Measurements from ENCODE around the gene SLC24A4.

The SLC24A4 gene

GRCh38 chr14:92473261-92473968 lies 150.4 kb downstream of the SLC24A4 start:
- DNase-seq (ENCODE audit: low read depth): peak; percentile 87
- Histone ChIP-seq H3K36me3 (ENCODE audit: control insufficient read depth, insufficient read depth, low read length, severe bottlenecking) (no peaks in the 10 kb centered on the region), H3K9ac (ENCODE audit: low read length) (peak overlapping the region; percentile 35), H3K4me1 (ENCODE audit: control insufficient read depth, insufficient read depth, low read length) (peaks cover 40% of the 10 kb centered on the region), H3K4me3 (ENCODE audit: low read length) (peak overlapping the region; percentile 35), H3K9me3 (ENCODE audit: control insufficient read depth, low read length) (no peaks in the 10 kb centered on the region), H3K27me3 (replicated peaks; ENCODE audit: control insufficient read depth, insufficient read depth, low read length) (no peaks in the 10 kb centered on the region)

- Histone ChIP-seq H3K9ac (ENCODE audit: low read length) (peak overlapping the region; percentile 35), H3K4me1 (ENCODE audit: control insufficient read depth, insufficient read depth, low read length) (peaks cover 40% of the 10 kb centered on the region), H3K4me3 (ENCODE audit: low read length) (peak overlapping the region; percentile 35), H3K9me3 (ENCODE audit: control insufficient read depth, low read length) (no peaks in the 10 kb centered on the region), H3K36me3 (ENCODE audit: control insufficient read depth, insufficient read depth, low read length, severe bottlenecking) (no peaks in the 10 kb centered on the region), H3K27me3 (replicated peaks; ENCODE audit: control insufficient read depth, insufficient read depth, low read length) (no peaks in the 10 kb centered on the region)
- no peak for DNase-seq (ENCODE audit: low read depth)
Observed at GRCh38 chr14:92473969-92474535, 151.1 kb downstream of the SLC24A4 start.

GRCh38 chr14:92475037-92475436 lies 152.1 kb downstream of the SLC24A4 start:
- no peak overlapping the region for H3K9ac ChIP-seq (ENCODE audit: low read length)
- H3K36me3 ChIP-seq (ENCODE audit: control insufficient read depth, insufficient read depth, low read length, severe bottlenecking): no peaks in the 10 kb centered on the region
- no peaks in the 10 kb centered on the region for H3K27me3 ChIP-seq (replicated peaks; ENCODE audit: control insufficient read depth, insufficient read depth, low read length)
- peaks cover 40% of the 10 kb centered on the region for H3K4me1 ChIP-seq (ENCODE audit: control insufficient read depth, insufficient read depth, low read length)
- H3K4me3 ChIP-seq (ENCODE audit: low read length): no peak overlapping the region
- H3K9me3 ChIP-seq (ENCODE audit: control insufficient read depth, low read length): no peaks in the 10 kb centered on the region
- DNase-seq (ENCODE audit: low read depth): no peak

- H3K36me3 ChIP-seq (ENCODE audit: control insufficient read depth, insufficient read depth, low read length, severe bottlenecking): no peaks in the 10 kb centered on the region
- peaks cover 40% of the 10 kb centered on the region for H3K4me1 ChIP-seq (ENCODE audit: control insufficient read depth, insufficient read depth, low read length)
- H3K27me3 ChIP-seq (replicated peaks; ENCODE audit: control insufficient read depth, insufficient read depth, low read length): no peaks in the 10 kb centered on the region
- H3K4me3 ChIP-seq (ENCODE audit: low read length): no peak overlapping the region
- H3K9ac ChIP-seq (ENCODE audit: low read length): no peak overlapping the region
- H3K9me3 ChIP-seq (ENCODE audit: control insufficient read depth, low read length): no peaks in the 10 kb centered on the region
- peak; percentile 89 for DNase-seq (ENCODE audit: low read depth)
Observed at GRCh38 chr14:92475451-92476187, 152.7 kb downstream of the SLC24A4 start.

GRCh38 chr14:92480856-92481255 lies 157.9 kb downstream of the SLC24A4 start:
- H3K27me3 ChIP-seq (replicated peaks; ENCODE audit: control insufficient read depth, insufficient read depth, low read length): peaks cover 13% of the 10 kb centered on the region
- H3K4me3 ChIP-seq (ENCODE audit: low read length): no peak overlapping the region
- DNase-seq (ENCODE audit: low read depth): no peak
- H3K9ac ChIP-seq (ENCODE audit: low read length): no peak overlapping the region
- H3K36me3 ChIP-seq (ENCODE audit: control insufficient read depth, insufficient read depth, low read length, severe bottlenecking): no peaks in the 10 kb centered on the region
- H3K4me1 ChIP-seq (ENCODE audit: control insufficient read depth, insufficient read depth, low read length): peaks cover 17% of the 10 kb centered on the region
- no peaks in the 10 kb centered on the region for H3K9me3 ChIP-seq (ENCODE audit: control insufficient read depth, low read length)

- no peak overlapping the region for H3K9ac ChIP-seq (ENCODE audit: low read length)
- no peaks in the 10 kb centered on the region for H3K9me3 ChIP-seq (ENCODE audit: control insufficient read depth, low read length)
- no peak overlapping the region for H3K4me3 ChIP-seq (ENCODE audit: low read length)
- no peaks in the 10 kb centered on the region for H3K36me3 ChIP-seq (ENCODE audit: control insufficient read depth, insufficient read depth, low read length, severe bottlenecking)
- peak; percentile 74 for DNase-seq (ENCODE audit: low read depth)
- peaks cover 13% of the 10 kb centered on the region for H3K4me1 ChIP-seq (ENCODE audit: control insufficient read depth, insufficient read depth, low read length)
- peaks cover 13% of the 10 kb centered on the region for H3K27me3 ChIP-seq (replicated peaks; ENCODE audit: control insufficient read depth, insufficient read depth, low read length)
Observed at GRCh38 chr14:92481386-92481785, 158.4 kb downstream of the SLC24A4 start.

GRCh38 chr14:92481811-92482555 lies 159.0 kb downstream of the SLC24A4 start:
- H3K4me3 ChIP-seq (ENCODE audit: low read length): no peak overlapping the region
- no peaks in the 10 kb centered on the region for H3K9me3 ChIP-seq (ENCODE audit: control insufficient read depth, low read length)
- H3K4me1 ChIP-seq (ENCODE audit: control insufficient read depth, insufficient read depth, low read length): peaks cover 13% of the 10 kb centered on the region
- H3K27me3 ChIP-seq (replicated peaks; ENCODE audit: control insufficient read depth, insufficient read depth, low read length): peaks cover 13% of the 10 kb centered on the region
- no peak for DNase-seq (ENCODE audit: low read depth)
- H3K36me3 ChIP-seq (ENCODE audit: control insufficient read depth, insufficient read depth, low read length, severe bottlenecking): no peaks in the 10 kb centered on the region
- no peak overlapping the region for H3K9ac ChIP-seq (ENCODE audit: low read length)

GRCh38 chr14:92482621-92483319 lies 159.8 kb downstream of the SLC24A4 start:
- no peak for DNase-seq (ENCODE audit: low read depth)
- Histone ChIP-seq H3K4me1 (ENCODE audit: control insufficient read depth, insufficient read depth, low read length) (peaks cover 13% of the 10 kb centered on the region), H3K4me3 (ENCODE audit: low read length) (no peak overlapping the region), H3K36me3 (ENCODE audit: control insufficient read depth, insufficient read depth, low read length, severe bottlenecking) (no peaks in the 10 kb centered on the region), H3K9ac (ENCODE audit: low read length) (no peak overlapping the region), H3K9me3 (ENCODE audit: control insufficient read depth, low read length) (no peaks in the 10 kb centered on the region), H3K27me3 (replicated peaks; ENCODE audit: control insufficient read depth, insufficient read depth, low read length) (peaks cover 13% of the 10 kb centered on the region)

GRCh38 chr14:92484132-92484823 lies 161.3 kb downstream of the SLC24A4 start:
- H3K9me3 ChIP-seq (ENCODE audit: control insufficient read depth, low read length): no peaks in the 10 kb centered on the region
- H3K9ac ChIP-seq (ENCODE audit: low read length): no peak overlapping the region
- peaks cover 13% of the 10 kb centered on the region for H3K4me1 ChIP-seq (ENCODE audit: control insufficient read depth, insufficient read depth, low read length)
- H3K27me3 ChIP-seq (replicated peaks; ENCODE audit: control insufficient read depth, insufficient read depth, low read length): peaks cover 13% of the 10 kb centered on the region
- DNase-seq (ENCODE audit: low read depth): no peak
- H3K36me3 ChIP-seq (ENCODE audit: control insufficient read depth, insufficient read depth, low read length, severe bottlenecking): no peaks in the 10 kb centered on the region
- no peak overlapping the region for H3K4me3 ChIP-seq (ENCODE audit: low read length)

- Histone ChIP-seq H3K4me3 (ENCODE audit: low read length) (no peak overlapping the region), H3K36me3 (ENCODE audit: control insufficient read depth, insufficient read depth, low read length, severe bottlenecking) (no peaks in the 10 kb centered on the region), H3K9ac (ENCODE audit: low read length) (no peak overlapping the region), H3K4me1 (ENCODE audit: control insufficient read depth, insufficient read depth, low read length) (peaks cover 5% of the 10 kb centered on the region), H3K9me3 (ENCODE audit: control insufficient read depth, low read length) (no peaks in the 10 kb centered on the region), H3K27me3 (replicated peaks; ENCODE audit: control insufficient read depth, insufficient read depth, low read length) (peaks cover 13% of the 10 kb centered on the region)
- DNase-seq (ENCODE audit: low read depth): peak; percentile 36
Observed at GRCh38 chr14:92486881-92487280, 163.9 kb downstream of the SLC24A4 start.

All from adipocyte (in vitro differentiated cells).